Measurements from ENCODE around the gene SAA4.
"Not testable (repeated sequence)": the region's sequence is repeated elsewhere in the genome, so short reads cannot be mapped to it uniquely, and the experiment has no call there.

SAA4 gene

GRCh38 chr11:18225913-18226312 lies 10.7 kb downstream of the SAA4 start:
- no peaks in the 10 kb centered on the region for H3K4me1 Mint-ChIP-seq (ENCODE audit: low read depth)
- no peaks in the 10 kb centered on the region for H3K27me3 Mint-ChIP-seq
- no peaks in the 10 kb centered on the region for H3K36me3 Mint-ChIP-seq

GRCh38 chr11:18223591-18224387 lies 12.8 kb downstream of the SAA4 start:
- H3K4me1 Mint-ChIP-seq (ENCODE audit: low read depth): no peaks in the 10 kb centered on the region
- H3K27ac Mint-ChIP-seq: no peak overlapping the region

More at GRCh38 chr11:18225913-18226312, 10.7 kb downstream of the SAA4 start:
- Mint-ChIP-seq H3K27ac (no peak overlapping the region), H3K9me3 (ENCODE audit: low read depth) (no peaks in the 10 kb centered on the region), H3K4me3 (no peak overlapping the region)

GRCh38 chr11:18222814-18223421 lies 13.7 kb downstream of the SAA4 start:
- no peak overlapping the region for H3K4me3 Mint-ChIP-seq
- H3K27me3 Mint-ChIP-seq: no peaks in the 10 kb centered on the region
- H3K4me1 Mint-ChIP-seq (ENCODE audit: low read depth): no peaks in the 10 kb centered on the region
- H3K9me3 Mint-ChIP-seq (ENCODE audit: low read depth): no peaks in the 10 kb centered on the region
- H3K36me3 Mint-ChIP-seq: no peaks in the 10 kb centered on the region
- no peak overlapping the region for H3K27ac Mint-ChIP-seq

More at GRCh38 chr11:18223591-18224387, 12.8 kb downstream of the SAA4 start:
- Mint-ChIP-seq H3K4me3 (no peak overlapping the region), H3K36me3 (no peaks in the 10 kb centered on the region), H3K9me3 (ENCODE audit: low read depth) (no peaks in the 10 kb centered on the region), H3K27me3 (no peaks in the 10 kb centered on the region)

- Mint-ChIP-seq H3K36me3 (no peaks in the 10 kb centered on the region), H3K27ac (no peak overlapping the region), H3K27me3 (peaks cover 1% of the 10 kb centered on the region), H3K4me1 (ENCODE audit: low read depth) (no peaks in the 10 kb centered on the region), H3K4me3 (no peak overlapping the region), H3K9me3 (ENCODE audit: low read depth) (no peaks in the 10 kb centered on the region)
Observed at GRCh38 chr11:18221274-18221876, 15.2 kb downstream of the SAA4 start.

GRCh38 chr11:18209058-18209457 lies 27.5 kb downstream of the SAA4 start:
- H3K4me1 Mint-ChIP-seq (ENCODE audit: low read depth): peaks cover 2% of the 10 kb centered on the region
- H3K27me3 Mint-ChIP-seq: peaks cover 24% of the 10 kb centered on the region
- no peak overlapping the region for H3K27ac Mint-ChIP-seq
- no peak overlapping the region for H3K4me3 Mint-ChIP-seq
- no peaks in the 10 kb centered on the region for H3K9me3 Mint-ChIP-seq (ENCODE audit: low read depth)
- H3K36me3 Mint-ChIP-seq: no peaks in the 10 kb centered on the region

GRCh38 chr11:18204771-18205170 lies 31.8 kb downstream of the SAA4 start:
- Mint-ChIP-seq H3K4me3 (no peak overlapping the region), H3K9me3 (ENCODE audit: low read depth) (no peaks in the 10 kb centered on the region), H3K4me1 (ENCODE audit: low read depth) (peaks cover 2% of the 10 kb centered on the region), H3K36me3 (no peaks in the 10 kb centered on the region), H3K27me3 (peaks cover 30% of the 10 kb centered on the region), H3K27ac (no peak overlapping the region)

GRCh38 chr11:18204220-18204619 lies 32.4 kb downstream of the SAA4 start:
- Mint-ChIP-seq H3K4me3 (no peak overlapping the region), H3K9me3 (ENCODE audit: low read depth) (no peaks in the 10 kb centered on the region), H3K27me3 (peaks cover 30% of the 10 kb centered on the region), H3K27ac (no peak overlapping the region), H3K36me3 (no peaks in the 10 kb centered on the region), H3K4me1 (ENCODE audit: low read depth) (peaks cover 2% of the 10 kb centered on the region)

GRCh38 chr11:18203723-18204122 lies 32.9 kb downstream of the SAA4 start:
- Mint-ChIP-seq H3K36me3 (no peaks in the 10 kb centered on the region), H3K27me3 (peaks cover 31% of the 10 kb centered on the region), H3K27ac (no peak overlapping the region), H3K9me3 (ENCODE audit: low read depth) (no peaks in the 10 kb centered on the region), H3K4me1 (ENCODE audit: low read depth) (peaks cover 2% of the 10 kb centered on the region), H3K4me3 (no peak overlapping the region)

GRCh38 chr11:18197738-18198137 lies 38.9 kb downstream of the SAA4 start:
- H3K4me3 Mint-ChIP-seq; H3K4me1 Mint-ChIP-seq (ENCODE audit: low read depth); H3K27me3 Mint-ChIP-seq; H3K9me3 Mint-ChIP-seq (ENCODE audit: low read depth); H3K36me3 Mint-ChIP-seq; H3K27ac Mint-ChIP-seq: not testable (repeated sequence)

- no peak overlapping the region for H3K4me3 Mint-ChIP-seq
- peaks cover 9% of the 10 kb centered on the region for H3K27me3 Mint-ChIP-seq
- no peaks in the 10 kb centered on the region for H3K9me3 Mint-ChIP-seq (ENCODE audit: low read depth)
- no peak overlapping the region for H3K27ac Mint-ChIP-seq
- no peaks in the 10 kb centered on the region for H3K36me3 Mint-ChIP-seq
- H3K4me1 Mint-ChIP-seq (ENCODE audit: low read depth): no peaks in the 10 kb centered on the region
Observed at GRCh38 chr11:18196532-18196931, 40.1 kb downstream of the SAA4 start.

GRCh38 chr11:18193010-18193409 lies 43.6 kb downstream of the SAA4 start:
- no peaks in the 10 kb centered on the region for H3K36me3 Mint-ChIP-seq
- H3K4me1 Mint-ChIP-seq (ENCODE audit: low read depth): no peaks in the 10 kb centered on the region
- peaks cover 3% of the 10 kb centered on the region for H3K27me3 Mint-ChIP-seq
- no peak overlapping the region for H3K27ac Mint-ChIP-seq
- no peaks in the 10 kb centered on the region for H3K9me3 Mint-ChIP-seq (ENCODE audit: low read depth)
- H3K4me3 Mint-ChIP-seq: no peak overlapping the region

GRCh38 chr11:18191376-18191775 lies 45.2 kb downstream of the SAA4 start:
- no peak overlapping the region for H3K27ac Mint-ChIP-seq
- no peak overlapping the region for H3K4me3 Mint-ChIP-seq
- no peaks in the 10 kb centered on the region for H3K4me1 Mint-ChIP-seq (ENCODE audit: low read depth)
- H3K9me3 Mint-ChIP-seq (ENCODE audit: low read depth): peaks cover under 1% of the 10 kb centered on the region
- no peaks in the 10 kb centered on the region for H3K36me3 Mint-ChIP-seq
- H3K27me3 Mint-ChIP-seq: peaks cover 7% of the 10 kb centered on the region

- H3K9me3 Mint-ChIP-seq (ENCODE audit: low read depth); H3K36me3 Mint-ChIP-seq; H3K4me3 Mint-ChIP-seq; H3K27ac Mint-ChIP-seq; H3K4me1 Mint-ChIP-seq (ENCODE audit: low read depth): not testable (repeated sequence)
- peaks cover 16% of the 10 kb centered on the region for H3K27me3 Mint-ChIP-seq
Observed at GRCh38 chr11:18189476-18190245, 46.9 kb downstream of the SAA4 start.

- no peak overlapping the region for H3K4me3 Mint-ChIP-seq
- H3K9me3 Mint-ChIP-seq (ENCODE audit: low read depth): peaks cover 2% of the 10 kb centered on the region
- no peaks in the 10 kb centered on the region for H3K36me3 Mint-ChIP-seq
- peaks cover 16% of the 10 kb centered on the region for H3K27me3 Mint-ChIP-seq
- H3K4me1 Mint-ChIP-seq (ENCODE audit: low read depth): no peaks in the 10 kb centered on the region
- H3K27ac Mint-ChIP-seq: no peak overlapping the region
Observed at GRCh38 chr11:18188796-18189195, 47.8 kb downstream of the SAA4 start.
